ENCODE data around the gene TFAP2B.

The TFAP2B gene

DNA sequence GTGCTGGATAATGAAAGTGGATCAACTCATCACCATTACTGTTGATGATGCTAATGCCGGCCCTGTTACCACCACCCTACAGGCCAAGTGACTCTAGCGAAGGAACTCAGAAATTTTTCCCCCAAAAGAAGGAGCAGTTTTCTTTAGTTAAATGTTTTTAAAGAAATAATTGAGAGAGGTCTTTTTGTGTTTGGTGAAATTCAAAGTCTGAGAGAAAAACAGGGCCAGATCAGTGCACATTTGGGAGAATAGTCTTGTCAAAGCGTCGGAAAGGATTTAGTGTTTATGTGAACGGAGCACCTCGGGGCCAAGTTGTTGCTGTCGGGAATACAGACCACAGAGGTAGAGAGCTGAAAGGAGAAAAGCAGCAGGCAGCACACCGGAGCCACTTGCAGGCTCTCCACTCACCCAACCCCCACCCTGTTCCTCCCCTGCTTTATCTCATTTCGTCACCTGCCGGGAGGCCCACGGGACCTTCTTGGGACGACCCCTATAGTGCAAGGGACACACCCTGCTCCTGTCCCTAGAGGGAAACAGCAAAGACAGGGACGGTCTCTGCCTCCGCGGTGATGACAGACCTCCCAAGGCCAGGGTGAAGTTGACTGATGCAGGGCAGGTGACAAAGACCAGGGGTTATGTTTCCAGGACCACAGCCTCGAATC lies 6.8 kb downstream of the TFAP2B start:
- no peak for DNase-seq

DNA sequence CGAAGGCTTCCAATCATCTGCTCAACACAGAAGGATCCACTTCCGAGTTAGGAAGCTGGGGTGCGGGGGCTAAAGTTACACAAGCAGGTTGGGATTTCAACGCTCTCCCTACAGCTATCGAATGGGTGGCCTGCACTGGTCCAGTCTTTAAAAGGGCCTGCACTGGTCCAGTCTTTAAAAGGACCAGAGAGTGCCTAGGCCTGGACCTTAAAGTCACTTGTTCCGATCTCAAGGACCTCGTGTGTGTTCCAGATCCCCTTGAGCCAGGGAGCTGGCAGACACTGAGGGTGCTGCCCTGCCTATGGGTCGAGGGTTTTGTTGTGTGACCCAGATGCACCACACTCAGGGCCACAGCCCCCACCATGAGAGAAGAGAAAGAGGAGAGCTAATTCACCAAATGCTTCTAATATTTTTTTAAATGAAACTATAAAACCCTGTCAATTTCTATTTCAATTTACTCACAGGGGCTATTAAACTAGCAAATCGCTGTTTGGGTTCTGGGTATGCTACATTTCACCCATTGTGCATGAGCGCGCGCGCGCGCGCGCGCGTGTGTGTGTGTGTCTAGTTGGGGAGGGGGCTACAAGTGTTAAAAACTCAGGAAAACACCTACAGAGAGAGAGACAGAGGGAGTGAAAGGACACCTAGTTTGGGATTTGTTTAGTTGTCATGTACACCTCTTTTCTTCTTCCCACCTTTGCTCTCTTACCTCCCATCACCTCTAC lies 7.5 kb downstream of the TFAP2B start:
- no peak for DNase-seq

DNA sequence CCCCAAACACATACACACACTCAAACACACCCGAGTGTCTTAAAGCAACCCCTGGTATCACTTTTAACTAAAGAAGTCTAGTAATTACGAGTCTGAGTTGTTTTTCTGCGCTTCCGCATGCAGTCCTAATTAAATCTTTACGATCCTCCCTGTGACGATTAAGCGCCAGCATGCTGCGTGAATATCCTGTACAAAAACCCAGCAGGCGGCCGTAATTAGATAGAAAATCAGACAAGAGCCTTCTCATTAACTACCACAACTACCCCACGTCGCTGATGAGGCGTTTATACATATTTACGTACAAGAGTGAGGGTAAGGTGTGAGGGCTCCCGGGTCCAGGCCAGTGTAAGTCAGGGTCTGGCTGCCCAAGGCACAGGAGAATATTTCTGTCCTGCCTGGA lies 8.1 kb downstream of the TFAP2B start:
- peak; percentile 73 for DNase-seq

DNA sequence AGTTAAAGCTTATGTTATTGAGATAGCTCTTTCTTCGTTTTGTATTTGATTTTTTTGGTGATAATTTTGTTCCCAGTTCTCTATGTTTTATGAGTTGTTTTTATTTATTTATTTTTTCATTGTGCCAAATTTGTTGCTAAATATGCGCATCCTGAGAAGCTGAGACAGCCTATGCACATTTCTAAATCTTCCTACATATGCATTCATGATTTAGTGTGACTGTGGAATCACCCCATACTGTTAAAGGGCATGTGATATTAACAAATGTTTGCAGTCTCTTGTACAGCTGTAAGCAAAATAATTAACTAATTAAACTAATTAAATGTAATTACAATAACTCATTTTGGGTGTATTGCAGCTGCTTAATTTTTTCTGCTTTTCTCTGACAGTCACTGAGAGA lies 10.4 kb downstream of the TFAP2B start:
- no peak for DNase-seq

DNA sequence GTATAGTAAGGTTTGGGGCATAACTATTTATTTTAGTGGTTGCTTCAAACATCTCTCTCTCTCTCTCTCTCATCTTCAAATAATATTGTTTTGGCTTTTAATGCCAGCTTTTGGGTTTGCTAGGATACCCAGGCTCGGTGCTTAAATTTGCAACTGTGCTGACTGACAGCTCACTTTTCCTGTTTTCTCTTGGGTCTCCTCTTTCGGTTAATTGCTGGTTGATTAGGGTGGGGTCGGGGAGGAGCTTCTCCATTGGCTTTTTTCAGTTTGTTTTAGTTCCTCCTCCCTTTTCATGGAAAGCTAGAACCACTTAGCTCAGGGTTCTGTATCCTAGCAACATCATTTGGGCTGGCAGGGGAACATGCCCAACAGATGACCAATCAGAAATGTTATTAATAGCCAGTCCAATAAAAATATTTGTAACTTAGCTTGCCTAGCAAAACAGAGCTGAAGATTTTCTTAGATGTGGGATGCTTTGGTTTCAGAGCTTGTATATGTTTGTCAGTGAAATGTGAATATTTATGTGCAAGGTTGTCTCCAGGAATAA lies 11.3 kb downstream of the TFAP2B start:
- DNase-seq = peak; percentile 79

DNA sequence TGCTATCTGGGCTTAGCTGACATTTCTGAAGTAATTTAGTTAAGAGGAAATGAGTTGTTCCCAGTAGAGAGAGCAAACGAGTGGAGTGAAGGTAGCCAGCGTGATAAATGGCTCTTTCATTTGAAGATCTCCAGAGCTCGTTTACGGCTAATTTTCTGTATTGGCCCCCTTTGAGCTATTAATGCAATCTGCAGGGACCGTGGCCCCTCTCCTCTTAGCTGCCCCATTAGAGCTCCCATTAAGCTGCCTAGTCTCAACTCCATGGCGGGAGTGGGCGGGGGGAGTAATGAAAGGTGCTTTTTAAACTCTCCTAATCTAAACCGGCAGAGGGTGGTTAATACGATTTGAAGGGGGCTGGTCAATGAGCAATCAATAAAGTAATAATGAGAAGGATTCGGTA lies 12.5 kb downstream of the TFAP2B start:
- no peak for DNase-seq

DNA sequence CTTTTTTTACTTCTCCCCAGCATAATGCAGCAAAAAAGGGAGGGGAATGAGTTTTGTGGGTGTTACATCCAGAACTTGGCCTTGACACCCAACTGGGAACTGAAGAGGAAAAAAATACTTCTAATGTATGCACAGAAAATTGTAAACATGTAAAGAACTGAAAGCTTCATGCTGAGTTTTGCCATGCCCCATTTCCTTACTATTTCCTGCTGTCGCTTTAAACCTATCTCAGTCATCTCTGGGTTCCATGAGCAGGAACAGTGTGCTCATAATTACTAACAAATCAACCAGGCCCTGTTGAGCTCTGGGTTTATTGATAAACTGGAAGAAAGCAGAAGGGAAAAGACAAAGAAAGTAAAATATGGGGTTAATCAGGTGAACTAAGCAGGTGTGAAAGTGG lies 14.2 kb downstream of the TFAP2B start:
- DNase-seq = no peak

DNA sequence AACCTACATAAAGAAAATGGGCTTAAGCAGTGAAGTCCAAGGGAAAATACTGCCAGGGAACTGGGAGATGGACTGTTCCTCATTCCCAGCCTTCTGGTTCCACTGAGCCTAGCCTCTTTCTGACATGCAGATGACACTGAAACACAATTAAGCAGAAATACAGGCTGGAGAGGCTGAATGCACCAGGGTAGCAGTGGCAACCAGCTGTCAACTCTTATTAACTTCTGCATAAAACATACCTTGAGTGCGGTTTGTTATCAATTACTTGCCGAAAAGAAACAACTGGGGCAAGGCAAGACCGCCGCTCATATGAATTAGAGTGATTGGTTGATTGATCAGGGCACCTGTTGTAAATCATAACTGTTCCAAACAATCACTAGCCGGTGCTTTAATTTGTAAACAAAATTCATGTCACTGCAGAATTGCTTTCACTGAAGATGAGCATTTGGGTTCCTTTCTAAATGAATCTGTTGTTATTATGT lies 16.3 kb downstream of the TFAP2B start:
- DNase-seq = no peak

DNA sequence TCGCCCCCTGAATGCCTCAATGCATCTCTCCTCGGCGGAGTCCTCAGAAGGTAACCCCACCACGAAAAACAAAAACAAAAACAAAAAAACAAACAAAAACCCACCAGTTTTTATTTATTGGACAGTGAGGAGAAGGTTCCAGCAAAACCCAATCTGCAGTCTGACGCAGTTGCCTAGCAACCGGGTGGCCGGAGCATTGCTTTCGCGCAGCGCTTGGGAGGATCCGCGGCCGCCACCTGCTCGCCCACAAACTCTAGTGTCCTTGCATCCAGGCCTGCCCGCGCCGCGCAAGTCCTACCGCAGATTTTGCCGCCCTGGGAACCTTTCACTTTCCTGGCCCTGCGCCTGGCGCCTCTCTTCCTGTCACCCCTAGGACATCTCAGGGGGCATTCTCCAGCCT lies 17.6 kb downstream of the TFAP2B start:
- no peak for DNase-seq

DNA sequence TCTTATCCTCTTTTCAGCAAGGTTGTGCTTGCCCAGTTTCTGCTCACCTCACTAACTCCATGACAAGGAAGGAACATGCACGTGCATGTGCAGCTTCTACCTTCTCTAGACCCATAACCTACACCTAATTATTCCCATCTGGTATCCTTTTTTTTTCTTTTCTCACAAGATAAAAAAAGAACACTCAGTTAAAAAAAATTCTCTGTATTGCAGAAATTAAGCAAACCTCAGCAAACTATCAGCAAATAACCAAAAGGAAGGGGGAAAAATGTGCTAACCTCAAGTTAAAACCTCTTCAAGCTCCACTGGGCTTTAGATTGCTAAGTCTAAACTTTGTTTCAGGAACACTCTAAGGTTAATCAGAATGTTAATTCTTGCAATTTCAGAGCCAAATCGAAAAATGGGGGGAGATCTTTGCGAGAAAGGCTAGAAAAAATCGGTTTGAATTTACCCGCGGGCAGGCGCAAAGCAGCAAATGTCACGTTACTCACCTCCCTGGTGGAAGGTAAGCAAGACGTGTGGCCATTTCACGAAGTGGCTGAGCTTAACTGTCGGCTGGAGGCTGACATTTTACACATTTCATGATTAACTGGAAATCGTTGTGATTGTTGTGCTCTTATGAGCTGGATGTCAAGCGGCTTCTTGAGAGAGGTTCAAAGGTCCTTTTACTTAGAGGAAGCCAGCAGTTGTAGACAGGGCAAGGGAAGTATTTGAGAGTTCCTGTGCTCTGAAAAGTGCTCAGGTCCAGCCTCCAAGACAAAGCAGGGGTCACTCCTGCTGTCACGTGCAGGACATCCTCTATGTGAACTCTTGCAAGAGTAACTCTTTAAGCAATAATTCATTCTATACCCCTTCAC lies 19.1 kb downstream of the TFAP2B start:
- DNase-seq = no peak

DNA sequence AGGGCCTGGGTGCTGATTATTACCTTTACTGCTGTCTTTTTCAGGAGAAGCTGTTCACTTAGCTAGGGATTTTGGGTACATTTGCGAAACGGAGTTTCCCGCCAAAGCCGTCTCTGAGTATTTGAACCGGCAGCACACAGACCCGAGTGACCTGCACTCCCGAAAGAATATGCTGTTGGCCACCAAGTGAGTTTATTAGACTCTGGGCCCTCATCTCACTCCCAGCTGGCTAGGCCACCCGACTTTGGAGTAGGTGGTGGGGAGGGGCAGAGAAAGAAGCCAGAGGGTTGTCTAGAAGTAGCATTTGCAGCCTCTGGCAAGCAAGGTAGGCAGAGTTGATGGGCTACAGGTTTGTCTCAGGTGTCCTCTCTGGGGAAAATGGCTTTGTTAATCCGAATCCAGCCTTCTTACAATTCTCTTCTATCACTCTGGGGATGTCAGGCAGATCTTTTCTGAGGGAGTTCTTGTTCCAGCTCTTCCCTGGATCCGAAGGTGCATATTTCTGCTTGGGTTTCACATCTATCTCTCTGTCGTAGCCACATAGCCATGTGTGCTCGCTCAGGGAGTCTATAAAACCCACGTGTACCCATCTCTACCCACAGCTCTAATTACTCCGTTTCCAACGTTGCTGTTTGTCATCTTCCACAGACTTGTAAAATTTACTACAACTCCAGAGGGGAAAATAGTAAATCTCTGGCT lies 21.6 kb downstream of the TFAP2B start:
- DNase-seq = no peak

DNA sequence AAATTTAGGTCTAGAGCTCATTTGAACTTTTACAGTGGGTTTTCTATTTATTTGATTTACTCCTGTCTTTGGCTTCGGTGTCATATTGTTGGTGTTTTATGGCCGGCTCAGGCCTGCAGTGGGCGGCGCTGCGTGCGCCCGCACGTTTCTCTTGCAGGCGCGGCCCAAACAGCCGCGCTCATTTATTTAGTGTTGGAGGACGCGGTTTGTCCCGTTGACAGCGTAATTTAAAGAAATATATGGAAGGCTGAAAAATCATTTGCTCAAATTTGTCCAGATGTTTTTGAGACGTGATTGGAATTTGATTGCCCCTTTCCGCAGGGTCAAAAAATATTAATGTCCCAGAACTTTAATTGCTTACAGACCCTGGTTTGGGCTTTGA lies 22.1 kb downstream of the TFAP2B start:
- no peak for DNase-seq

DNA sequence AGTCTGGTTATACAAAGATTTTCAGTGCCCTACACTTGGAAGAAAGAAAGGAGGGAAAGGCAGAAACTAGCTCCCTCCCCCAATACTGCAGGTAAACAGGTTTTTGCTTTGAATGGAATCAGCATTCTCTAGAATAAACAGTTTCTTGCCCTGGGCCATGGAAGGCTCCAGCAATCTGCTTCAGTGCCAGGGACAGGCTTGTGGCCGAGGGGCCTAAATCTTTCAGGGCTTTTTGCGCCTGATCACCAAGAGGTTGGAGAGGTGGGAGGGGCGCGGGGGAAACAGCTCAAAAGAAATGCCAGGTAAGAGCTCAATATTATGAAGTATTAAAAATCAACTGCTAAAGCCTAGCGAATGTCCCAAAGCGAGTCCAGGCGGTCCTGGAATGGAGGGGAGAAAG lies 23.8 kb downstream of the TFAP2B start:
- DNase-seq = no peak

DNA sequence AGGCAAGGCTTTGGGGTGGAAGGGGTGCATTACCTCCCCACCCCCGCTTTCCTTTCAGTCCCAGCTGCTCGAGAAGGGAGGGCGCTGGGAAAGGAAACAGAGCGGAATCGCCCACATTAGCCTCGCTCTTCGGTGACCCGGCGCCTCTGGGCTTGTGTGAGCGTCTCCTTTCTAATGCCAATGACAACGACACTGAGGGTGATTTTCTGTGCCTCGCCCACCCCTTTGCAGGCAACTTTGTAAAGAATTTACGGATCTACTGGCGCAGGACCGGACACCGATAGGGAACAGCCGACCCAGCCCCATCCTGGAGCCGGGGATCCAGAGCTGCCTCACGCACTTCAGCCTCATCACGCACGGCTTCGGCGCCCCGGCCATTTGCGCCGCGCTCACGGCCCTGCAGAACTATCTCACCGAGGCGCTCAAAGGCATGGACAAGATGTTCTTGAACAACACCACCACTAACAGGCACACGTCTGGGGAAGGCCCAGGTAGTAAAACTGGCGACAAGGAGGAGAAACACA lies 24.3 kb downstream of the TFAP2B start:
- DNase-seq = no peak

DNA sequence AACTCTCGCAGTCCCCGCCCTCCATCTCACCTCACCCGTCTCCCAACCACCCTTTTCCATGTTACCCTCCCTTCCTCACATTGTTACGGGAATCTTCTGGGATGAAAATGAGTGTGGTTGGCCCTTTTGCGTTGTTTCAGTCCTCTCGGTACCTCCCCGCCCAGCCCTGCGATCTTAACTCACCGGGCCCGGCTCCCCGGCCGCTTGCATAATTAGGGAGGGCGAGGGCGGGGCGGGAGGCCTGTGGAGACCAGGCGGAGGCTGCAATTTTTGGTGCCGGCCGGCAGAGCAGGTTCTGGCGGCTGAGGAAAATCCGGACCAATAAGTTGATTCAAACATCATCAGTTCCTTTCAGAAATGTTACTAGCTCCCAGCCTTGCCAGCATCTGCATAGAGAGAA lies 25.2 kb downstream of the TFAP2B start:
- DNase-seq = no peak

DNA sequence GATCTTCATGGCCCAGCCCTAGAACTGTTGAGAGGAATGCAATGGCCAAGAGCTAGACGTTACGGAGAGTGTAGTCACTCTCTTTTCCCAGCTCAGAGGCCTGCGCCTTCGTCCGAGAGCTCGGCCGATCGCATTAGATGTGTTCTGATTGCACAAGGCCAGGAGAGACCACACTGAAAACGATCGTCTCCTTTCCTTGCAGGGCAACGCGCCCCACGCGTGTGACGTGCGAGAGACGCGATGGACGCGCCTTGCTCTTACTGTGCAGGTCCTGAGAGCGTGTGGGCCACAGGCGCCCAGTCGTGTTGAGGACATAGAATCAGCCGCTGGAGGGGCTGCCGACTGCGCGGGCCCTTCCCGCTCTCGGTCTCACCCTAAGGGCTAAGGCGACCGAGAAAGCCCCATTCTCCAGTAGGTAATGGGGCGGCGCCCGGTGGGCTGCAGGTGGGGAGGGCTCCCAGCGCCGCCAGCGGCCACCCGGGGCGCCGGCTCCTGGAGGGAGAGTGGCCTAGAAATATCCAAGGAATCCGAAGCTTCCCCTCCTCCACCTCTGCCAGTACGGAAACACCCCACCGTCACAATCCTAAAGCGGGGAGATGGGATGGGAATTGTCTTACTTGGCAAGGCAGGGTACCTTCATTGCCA lies 26.9 kb downstream of the TFAP2B start:
- no peak for DNase-seq

DNA sequence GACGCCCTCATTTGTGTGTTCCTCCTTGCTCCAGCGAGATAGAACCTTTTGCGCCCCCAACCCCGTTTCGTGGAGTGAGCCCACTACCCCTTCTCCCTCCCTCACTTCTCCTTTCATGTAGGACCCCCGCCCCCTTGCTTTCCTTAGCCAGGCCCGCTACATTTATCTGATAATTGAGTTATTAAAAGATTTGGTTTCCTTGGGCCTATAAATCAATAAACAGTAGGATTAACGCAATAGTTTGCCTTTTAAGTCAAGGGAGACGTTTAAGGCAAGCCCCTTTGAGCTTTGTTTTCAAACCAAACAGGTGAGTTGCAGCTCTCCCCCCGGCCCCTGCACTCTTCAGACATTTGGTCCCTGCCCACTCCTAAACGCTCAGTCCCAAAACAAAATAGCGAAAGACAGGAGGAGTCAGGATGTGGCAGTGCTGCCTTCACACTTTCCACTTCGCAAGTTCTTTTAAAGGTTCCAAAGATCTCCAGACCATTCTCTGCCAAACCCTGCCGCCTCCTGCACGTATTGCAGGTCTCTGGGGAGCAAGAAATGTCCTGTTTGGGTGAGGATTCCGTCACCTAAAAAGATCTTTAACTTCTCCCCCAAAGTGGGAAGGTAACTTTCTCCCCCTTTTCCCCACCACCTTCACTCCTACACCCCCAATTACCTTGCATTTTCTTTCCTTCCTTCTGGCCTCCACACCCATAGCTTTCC lies 27.6 kb downstream of the TFAP2B start:
- no peak for DNase-seq

DNA sequence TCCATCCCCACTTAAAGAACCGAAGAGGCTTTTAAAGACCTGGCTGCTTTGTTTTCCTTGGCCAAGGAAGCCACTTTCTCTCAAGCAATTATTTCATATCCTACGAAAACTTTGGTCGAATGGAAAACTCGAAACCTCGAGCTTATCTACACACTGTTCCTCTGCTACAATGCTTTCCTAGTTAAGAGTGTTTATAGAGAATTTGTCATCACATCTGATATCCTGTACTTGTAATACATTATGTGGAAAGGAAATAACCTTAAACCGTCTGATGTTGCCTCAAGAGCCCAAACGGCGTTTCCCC lies 28.1 kb downstream of the TFAP2B start:
- no peak for DNase-seq

DNA sequence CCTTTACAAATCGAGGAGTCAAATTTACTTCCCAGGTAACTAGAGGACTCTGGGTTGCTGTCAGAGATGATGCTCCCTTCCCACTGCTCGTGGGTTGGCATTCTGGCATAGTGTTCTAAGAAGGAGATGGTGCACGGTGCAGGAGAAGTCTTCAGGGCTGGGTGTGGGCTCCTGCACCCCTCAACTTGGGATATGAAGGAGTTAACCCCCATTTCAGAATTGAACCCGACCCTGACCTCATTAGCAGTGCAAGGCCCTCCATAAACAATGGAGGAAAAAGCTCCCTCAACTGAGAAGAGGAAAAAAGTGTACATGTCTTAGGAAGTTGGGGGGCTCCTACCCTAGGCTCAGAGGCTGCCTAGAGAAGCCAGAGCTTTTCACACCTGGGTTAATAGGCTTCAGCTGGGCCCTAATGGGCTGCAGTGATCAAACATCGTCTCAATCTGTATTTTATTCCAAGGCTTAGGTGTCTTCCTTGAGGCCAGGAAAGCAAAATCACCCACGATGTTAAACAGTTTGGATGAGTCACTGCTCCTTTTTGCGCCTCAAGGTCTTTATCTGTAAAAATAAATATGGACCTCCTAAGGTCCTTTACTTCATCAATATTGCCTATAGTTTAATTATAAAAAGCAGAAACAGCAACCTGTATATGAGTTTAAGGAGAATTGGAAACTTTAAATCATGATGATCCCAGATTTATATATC lies 29.4 kb downstream of the TFAP2B start:
- no peak for DNase-seq

DNA sequence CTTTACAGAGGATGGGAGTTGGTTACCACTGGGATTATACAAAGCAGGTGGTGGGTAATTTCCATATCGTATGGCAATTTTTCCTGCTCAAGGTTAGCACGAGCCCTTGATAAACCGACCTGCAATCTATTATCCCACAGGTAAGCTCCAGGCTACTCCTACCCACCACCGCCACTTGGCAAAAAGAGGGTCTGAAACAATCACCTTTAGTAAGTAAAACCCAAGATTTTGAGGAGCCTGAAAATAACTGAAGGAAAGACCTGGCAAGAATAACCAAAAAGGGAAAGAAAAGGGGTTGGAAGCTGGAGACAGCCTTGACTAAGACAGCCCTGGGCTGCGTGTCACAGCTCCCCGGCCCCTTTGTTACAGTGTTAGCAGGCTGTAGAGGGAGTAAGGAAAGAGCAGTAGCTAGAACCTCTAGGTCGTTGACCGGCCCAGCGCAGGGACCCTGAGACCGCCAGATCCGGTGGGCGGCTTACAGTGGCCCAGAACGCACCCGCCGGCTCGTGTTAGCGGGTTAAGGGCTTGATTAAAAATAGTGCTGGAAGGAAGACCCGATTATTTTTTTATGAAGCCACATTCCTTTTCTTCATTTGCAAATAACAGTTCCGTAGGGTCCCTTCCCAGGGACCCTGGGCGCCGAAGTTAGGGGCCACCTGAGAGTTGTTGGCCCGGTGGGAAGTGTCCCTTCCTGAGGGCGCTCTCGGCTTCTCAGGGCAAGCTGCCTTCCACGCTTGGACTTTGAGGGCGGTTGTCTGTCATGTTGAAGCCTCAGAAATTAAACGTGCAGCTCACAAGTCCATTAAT lies 30.5 kb downstream of the TFAP2B start:
- DNase-seq = no peak

All from NCI-H1417 treated with DMSO at 0.1 percent for 48 hours (cell line).